ENCODE results near the gene RUBCN. TPM values are rescaled to one million over a fixed set of nuclear protein-coding genes. Genes with fewer than 3 reads are reported as not detected.

RUBCN gene
- total and polyA plus RNA-seq, 5 experiments from 2014 or later = 20.3 to 70.3 (median 23.6) TPM

Other genes starting within 250 kb of the RUBCN start
- 10 to 100 TPM; 77.7 to 79.0 TPM for gene BDH1, start 180.9 kb downstream of the RUBCN start, total RNA-seq
- 10 to 100 TPM; 19.1 to 30.9 (median 26.6) TPM for gene BDH1, start 180.9 kb downstream of the RUBCN start, polyA plus RNA-seq
- 10 to 100 TPM; 66.4 to 70.2 TPM for gene FYTTD1, start 13.0 kb upstream of the RUBCN start, total RNA-seq
- 100 to 1,000 TPM in 1 of 3 donors, 10 to 100 TPM in 2; 93.5 to 123 (median 93.7) TPM for gene FYTTD1, start 13.0 kb upstream of the RUBCN start, polyA plus RNA-seq
- 10 to 100 TPM; 70.2 to 81.8 TPM for gene LRCH3, start 54.4 kb upstream of the RUBCN start, total RNA-seq
- gene LRCH3, start 54.4 kb upstream of the RUBCN start, polyA plus RNA-seq = 10 to 100 TPM; 11.7 to 20.4 (median 16.6) TPM
- gene RPL35A, start 213.3 kb upstream of the RUBCN start, total RNA-seq = 1,000 to 10,000 TPM; 1,870 to 1,893 TPM
- gene RPL35A, start 213.3 kb upstream of the RUBCN start, polyA plus RNA-seq = 1,000 to 10,000 TPM; 2,221 to 2,647 (median 2,624) TPM
- gene LMLN, start 223.3 kb upstream of the RUBCN start, total RNA-seq = 10 to 100 TPM; 11.0 to 13.2 TPM
- 1 to 10 TPM; 3.3 to 4.9 (median 3.9) TPM for gene LMLN, start 223.3 kb upstream of the RUBCN start, polyA plus RNA-seq

Data from naive thymus-derived CD8-positive, alpha-beta T cell (primary cell).